Endothelial cell of umbilical vein (primary cell): ENCODE data around the gene AMZ1. TPM values are rescaled to one million over a fixed set of nuclear protein-coding genes. Genes with fewer than 3 reads are reported as not detected.
"Not testable (repeated sequence)": the region's sequence is repeated elsewhere in the genome, so short reads cannot be mapped to it uniquely, and the experiment has no call there.

Experiments
- BruUV-seq: library from RNA; stranded (reverse); fragments of 400-500 nt; replicated peaks from 2 replicates; lab custom pipeline; 2021; lab: Mats Ljungman, UMichigan
- CTCF ChIA-PET: fragments of 300-600, 350-600 bp; sonication (Branson Sonifier 250); formaldehyde crosslinking; loops from one replicate; lab custom pipeline; 2021; ENCODE audit warnings: antibody characterized with exemption, inconsistent platforms; lab: Charles Lee
- POLR2A ChIA-PET: fragments of 300-600, 350-600 bp; sonication (Branson Sonifier 250); formaldehyde crosslinking; loops from one replicate; lab custom pipeline; 2021; ENCODE audit warnings: antibody characterized with exemption, inconsistent platforms; lab: Charles Lee
- DNase-seq: peaks from one replicate; pipeline ENCODE4 v3.0.0-alpha.2; 2011; ENCODE audit warnings: low read depth, low spot score
- FAIRE-seq: peaks from 2 replicates; lab custom pipeline; 2011; peaks lifted over from hg19 to GRCh38; lab: Jason Lieb, UNC
- H2AFZ ChIP-seq: 2 replicates; pipeline ENCODE4 v1.6.0; 2012; ENCODE audit warnings: low read depth, low read length, control low read depth, inconsistent platforms
- H3K27ac ChIP-seq: 2 replicates; pipeline ENCODE4 v1.5.1; 2011; ENCODE audit warnings: low read depth, mild to moderate bottlenecking, control low read depth, low read length, moderate library complexity; ENCODE audit not compliant: insufficient read depth
- H3K27me3 ChIP-seq, 2 experiments: 2 replicates each; pipeline versions ENCODE4 v1.6.0 to v1.6.1; 2011; ENCODE audit warnings: low read length in 2 of 2, mixed read lengths in 1 of 2; ENCODE audit not compliant: control insufficient read depth in 2 of 2, insufficient read depth in 2 of 2
- H3K36me3 ChIP-seq, 2 experiments: 2 replicates in 1 of 2; 3 replicates in 1 of 2; pipeline ENCODE4 v1.5.1; 2011; ENCODE audit warnings: low read length in 2 of 2, mild to moderate bottlenecking in 1 of 2, moderate library complexity in 1 of 2; ENCODE audit not compliant: control insufficient read depth in 2 of 2, insufficient read depth in 2 of 2; ENCODE audit errors: extremely low read depth in 1 of 2
- H3K4me1 ChIP-seq: 3 replicates; pipeline ENCODE4 v1.5.1; 2011; ENCODE audit warnings: mild to moderate bottlenecking, low read length; ENCODE audit not compliant: control insufficient read depth, insufficient read depth; ENCODE audit errors: extremely low read depth
- H3K4me2 ChIP-seq: 2 replicates; pipeline ENCODE4 v1.6.1; 2011; ENCODE audit warnings: low read length, control low read depth, mixed read lengths; ENCODE audit not compliant: insufficient read depth
- H3K4me3 ChIP-seq, 3 experiments: fragments of 200-600 bp in 1 of 3; sonication (generic), shearing (Covaris generic) in 1 of 3; replicated peaks in 1 of 3; 2 replicates each; pipeline ENCODE4 v1.5.1; 2011 to 2016; ENCODE audit warnings: control low read depth in 3 of 3, low read length in 3 of 3, mild to moderate bottlenecking in 2 of 3, inconsistent platforms in 1 of 3, low read depth in 1 of 3, moderate library complexity in 1 of 3; ENCODE audit not compliant: insufficient read depth in 1 of 3
- H3K79me2 ChIP-seq: 2 replicates; pipeline ENCODE4 v1.6.0; 2012; ENCODE audit warnings: low read length, inconsistent platforms; ENCODE audit not compliant: control insufficient read depth, insufficient read depth
- H3K9ac ChIP-seq: replicated peaks from 2 replicates; pipeline ENCODE3; 2011; ENCODE audit warnings: low read length, control low read depth; ENCODE audit not compliant: insufficient read depth; ENCODE audit errors: extremely low read depth
- H3K9me1 ChIP-seq: replicated peaks from 3 replicates; pipeline ENCODE4 v1.6.0; 2011; ENCODE audit warnings: mild to moderate bottlenecking, low read length; ENCODE audit not compliant: control insufficient read depth, insufficient read depth; ENCODE audit errors: extremely low read depth
- H3K9me3 ChIP-seq: replicated peaks from 2 replicates; pipeline ENCODE4 v1.5.1; 2012; ENCODE audit warnings: low read length, inconsistent platforms; ENCODE audit not compliant: control insufficient read depth, insufficient read depth
- H4K20me1 ChIP-seq: replicated peaks from 2 replicates; pipeline ENCODE3; 2011; ENCODE audit warnings: mild to moderate bottlenecking, low read length; ENCODE audit not compliant: control insufficient read depth, insufficient read depth; ENCODE audit errors: extremely low read depth
- CTCF ChIP-seq, 2 donors: IDR thresholded peaks; 1 replicate in 1 of 2; 2 replicates in 1 of 2; pipeline ENCODE4 v1.5.1; 2011; ENCODE audit warnings: low read length in 2 of 2, mild to moderate bottlenecking in 2 of 2, moderate library complexity in 2 of 2, control low read depth in 1 of 2, inconsistent platforms in 1 of 2, low read depth in 1 of 2; ENCODE audit not compliant: insufficient read depth in 1 of 2; ENCODE audit errors: extremely low read depth in 1 of 2
- EZH2 ChIP-seq: IDR thresholded peaks from 2 replicates; pipeline ENCODE4 v1.6.1; 2012; ENCODE audit warnings: borderline replicate concordance, low read depth, mild to moderate bottlenecking, moderate library complexity, low read length, inconsistent platforms; ENCODE audit not compliant: severe bottlenecking
- FOS ChIP-seq: IDR thresholded peaks from 2 replicates; pipeline ENCODE4 v1.6.1; 2011; ENCODE audit warnings: mild to moderate bottlenecking, low read length, moderate library complexity, borderline replicate concordance; ENCODE audit not compliant: insufficient read depth
- GATA2 ChIP-seq: IDR thresholded peaks from 2 replicates; pipeline ENCODE4 v1.7.0; 2011; ENCODE audit warnings: low read depth, mild to moderate bottlenecking, moderate library complexity, mixed read lengths, low read length; ENCODE audit not compliant: insufficient read length, insufficient read depth
- JUN ChIP-seq: IDR thresholded peaks from 2 replicates; pipeline ENCODE4 v1.6.1; 2011; ENCODE audit warnings: borderline replicate concordance, low read depth; ENCODE audit not compliant: insufficient read length, insufficient read depth
- MAX ChIP-seq: IDR thresholded peaks from 2 replicates; pipeline ENCODE4 v1.6.1; 2011; ENCODE audit not compliant: insufficient read depth, insufficient read length
- MYC ChIP-seq: IDR thresholded peaks from one replicate; pipeline ENCODE4 v1.6.1; 2011; ENCODE audit warnings: mild to moderate bottlenecking, low read depth, low read length
- POLR2A ChIP-seq: IDR thresholded peaks from 2 replicates; pipeline ENCODE4 v1.6.1; 2012; ENCODE audit warnings: low read depth, mild to moderate bottlenecking, control low read depth, low read length
- POLR2AphosphoS5 ChIP-seq: IDR thresholded peaks from 2 replicates; pipeline ENCODE4 v1.6.1; 2012; ENCODE audit warnings: low read depth, mild to moderate bottlenecking, control low read depth, low read length, moderate library complexity; ENCODE audit not compliant: insufficient read depth
- dilution Hi-C: fragments of 300-500 bp; cut with MboI; formaldehyde crosslinking; loops from one replicate; pipeline ENCODE4 v1.15.0; 2019; ENCODE audit warnings: low sequenced_read_pairs; ENCODE audit not compliant: extremely low pct_ligation_motif_present
- intact Hi-C: fragments of 100-400 bp; cut with micrococcal nuclease; formaldehyde crosslinking; loops from one replicate; pipeline ENCODE4 v1.10.0; 2022
- polyA plus RNA-seq, 4 experiments: library from polyadenylated mRNA; depleted of rRNA in 3 of 4; stranded (reverse) in 3 of 4; unstranded in 1 of 4; fragments of >200 nt; gene quantifications; 2 replicates each; pipeline versions ENCODE4 v1.2.1 to v1.2.3, GENCODE V29; 2011 to 2012; ENCODE audit warnings: missing spikeins in 1 of 4
- total RNA-seq: library from RNA; stranded (reverse); gene quantifications from 2 replicates; pipeline ENCODE4 v1.2.3, GENCODE V29; 2021

The AMZ1 gene
- total and polyA plus RNA-seq, 2 donors (not counting 3 experiments of a cell fraction or from before 2014, with no cell fraction given) = not detected

- DNase-seq, dilution Hi-C loops, H3K36me3 ChIP-seq, H3K9me1 ChIP-seq, FAIRE-seq, H3K4me1 ChIP-seq, H3K27ac ChIP-seq, H2AFZ ChIP-seq, H3K79me2 ChIP-seq, H3K4me3 ChIP-seq, H3K9ac ChIP-seq, H3K9me3 ChIP-seq, H3K27me3 ChIP-seq, BruUV-seq, H3K4me2 ChIP-seq, H4K20me1 ChIP-seq, POLR2A ChIA-PET: not testable (repeated sequence)
- intact Hi-C loops = loop anchor here (2.0 kb wide), 1 partner anchor 71 kb away; no protein-coding TSS in a partner anchor
- CTCF ChIA-PET = interaction anchor here (0.9 to 3.7 kb wide), 11 partner anchors 9 to 227 kb away, joined by 3 to 83 read pairs (median 12); no protein-coding TSS in a partner anchor
Observed at GRCh38 chr7:2679135-2680127, 8.6 kb upstream of the AMZ1 start.

- Histone ChIP-seq H3K27ac (no peak overlapping the region), H3K9me3 (no peaks in the 10 kb centered on the region), H3K36me3 (no peaks in the 10 kb centered on the region), H3K9me1 (no peaks in the 10 kb centered on the region), H2AFZ (no peak overlapping the region), H3K79me2 (no peaks in the 10 kb centered on the region), H3K4me3 (no peak overlapping the region), H3K27me3 (no peaks in the 10 kb centered on the region), H3K4me1 (no peaks in the 10 kb centered on the region), H4K20me1 (no peaks in the 10 kb centered on the region), H3K9ac (no peak overlapping the region), H3K4me2 (no peak overlapping the region)
- dilution Hi-C loops (no loop called here), intact Hi-C loops (loop anchor here (2.0 kb wide), 1 partner anchor 71 kb away; no protein-coding TSS in a partner anchor)
- no peak for TF ChIP-seq POLR2A
- no peak for TF ChIP-seq JUN
- TF ChIP-seq MYC = no peak
- TF ChIP-seq GATA2 = no peak
- TF ChIP-seq CTCF (IDR thresholded peaks at IDR 0.05; ENCODE audit: extremely low read depth in 1 of 2, insufficient read depth in 1 of 2, low read depth in 1 of 2, low read length in 2 of 2) = no peak
- no peak for TF ChIP-seq MAX
- TF ChIP-seq EZH2 = no peak
- TF ChIP-seq FOS = no peak
- TF ChIP-seq POLR2AphosphoS5 = no peak
- ChIA-PET CTCF (interaction anchor here (0.6 to 3.7 kb wide), 19 partner anchors 9 to 228 kb away, joined by 3 to 83 read pairs (median 7); no protein-coding TSS in a partner anchor), POLR2A (no interaction called here)
- DNase-seq = no peak
- BruUV-seq = no TSS peak
- no peak for FAIRE-seq
Observed at GRCh38 chr7:2680256-2680655, 7.7 kb upstream of the AMZ1 start.
